Measurements from ENCODE around the gene MAP2K1.
"Not testable (repeated sequence)": the region's sequence is repeated elsewhere in the genome, so short reads cannot be mapped to it uniquely, and the experiment has no call there.

MAP2K1 gene

GRCh38 chr15:66393037-66393436 is 6.3 kb downstream of the MAP2K1 start:
- not testable (repeated sequence) for DNase-seq (ENCODE audit: low read depth in 2 of 3, low spot score in 2 of 3)

GRCh38 chr15:66394472-66394871 is 7.8 kb downstream of the MAP2K1 start:
- DNase-seq (ENCODE audit: low read depth in 2 of 3, low spot score in 2 of 3), result no peak

GRCh38 chr15:66394915-66395314 is 8.2 kb downstream of the MAP2K1 start:
- DNase-seq (ENCODE audit: low read depth in 2 of 3, low spot score in 2 of 3), result no peak

GRCh38 chr15:66399276-66399675 is 12.6 kb downstream of the MAP2K1 start:
- no peak for DNase-seq (ENCODE audit: low read depth in 2 of 3, low spot score in 2 of 3)

GRCh38 chr15:66400351-66400774 is 13.7 kb downstream of the MAP2K1 start:
- no peak for DNase-seq (ENCODE audit: low read depth in 2 of 3, low spot score in 2 of 3)

GRCh38 chr15:66401130-66402021 is 14.7 kb downstream of the MAP2K1 start:
- no peak for DNase-seq (ENCODE audit: low read depth in 2 of 3, low spot score in 2 of 3)

GRCh38 chr15:66402761-66403284 is 16.1 kb downstream of the MAP2K1 start:
- no peak for DNase-seq (ENCODE audit: low read depth in 2 of 3, low spot score in 2 of 3)

GRCh38 chr15:66403323-66403722 is 16.6 kb downstream of the MAP2K1 start:
- no peak for DNase-seq (ENCODE audit: low read depth in 2 of 3, low spot score in 2 of 3)

- no peak for DNase-seq (ENCODE audit: low read depth in 2 of 3, low spot score in 2 of 3)
Measured at GRCh38 chr15:66404122-66404521, 17.4 kb downstream of the MAP2K1 start.

GRCh38 chr15:66404532-66404931 is 17.8 kb downstream of the MAP2K1 start:
- DNase-seq (ENCODE audit: low read depth in 2 of 3, low spot score in 2 of 3), result no peak

GRCh38 chr15:66405007-66405406 is 18.3 kb downstream of the MAP2K1 start:
- DNase-seq (ENCODE audit: low read depth in 2 of 3, low spot score in 2 of 3), result no peak

- DNase-seq (ENCODE audit: low read depth in 2 of 3, low spot score in 2 of 3), result no peak
Measured at GRCh38 chr15:66405615-66406014, 18.9 kb downstream of the MAP2K1 start.

GRCh38 chr15:66408254-66408653 is 21.5 kb downstream of the MAP2K1 start:
- DNase-seq (ENCODE audit: low read depth in 2 of 3, low spot score in 2 of 3), result no peak

GRCh38 chr15:66408675-66409282 is 22.1 kb downstream of the MAP2K1 start:
- DNase-seq (ENCODE audit: low read depth in 2 of 3, low spot score in 2 of 3), result no peak

GRCh38 chr15:66409565-66410108 is 22.9 kb downstream of the MAP2K1 start:
- DNase-seq (ENCODE audit: low read depth in 2 of 3, low spot score in 2 of 3), result no peak

GRCh38 chr15:66411190-66411589 is 24.5 kb downstream of the MAP2K1 start:
- DNase-seq (ENCODE audit: low read depth in 2 of 3, low spot score in 2 of 3), result no peak

GRCh38 chr15:66412220-66412619 is 25.5 kb downstream of the MAP2K1 start:
- DNase-seq (ENCODE audit: low read depth in 2 of 3, low spot score in 2 of 3), result no peak

GRCh38 chr15:66413579-66413978 is 26.9 kb downstream of the MAP2K1 start:
- DNase-seq (ENCODE audit: low read depth in 2 of 3, low spot score in 2 of 3), result no peak

- DNase-seq (ENCODE audit: low read depth in 2 of 3, low spot score in 2 of 3), result no peak
Measured at GRCh38 chr15:66415360-66415759, 28.6 kb downstream of the MAP2K1 start.

GRCh38 chr15:66417736-66418135 is 31.0 kb downstream of the MAP2K1 start:
- DNase-seq (ENCODE audit: low read depth in 2 of 3, low spot score in 2 of 3), result no peak

- DNase-seq (ENCODE audit: low read depth in 2 of 3, low spot score in 2 of 3), result no peak
Measured at GRCh38 chr15:66419471-66419870, 32.8 kb downstream of the MAP2K1 start.

GRCh38 chr15:66422347-66422746 is 35.6 kb downstream of the MAP2K1 start:
- DNase-seq (ENCODE audit: low read depth in 2 of 3, low spot score in 2 of 3), result no peak
